Embryonic facial prominence (tissue), 1 donor: ENCODE measurements around the gene RFC3.
"Not testable (repeated sequence)": the region's sequence is repeated elsewhere in the genome, so short reads cannot be mapped to it uniquely, and the experiment has no call there.

ENCODE experiments used
- DNase-seq: peaks from one replicate; pipeline ENCODE4 v3.0.0-alpha.2; 2016; ENCODE audit errors: extremely low spot score

RFC3 gene, protein sequence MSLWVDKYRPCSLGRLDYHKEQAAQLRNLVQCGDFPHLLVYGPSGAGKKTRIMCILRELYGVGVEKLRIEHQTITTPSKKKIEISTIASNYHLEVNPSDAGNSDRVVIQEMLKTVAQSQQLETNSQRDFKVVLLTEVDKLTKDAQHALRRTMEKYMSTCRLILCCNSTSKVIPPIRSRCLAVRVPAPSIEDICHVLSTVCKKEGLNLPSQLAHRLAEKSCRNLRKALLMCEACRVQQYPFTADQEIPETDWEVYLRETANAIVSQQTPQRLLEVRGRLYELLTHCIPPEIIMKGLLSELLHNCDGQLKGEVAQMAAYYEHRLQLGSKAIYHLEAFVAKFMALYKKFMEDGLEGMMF

DNA sequence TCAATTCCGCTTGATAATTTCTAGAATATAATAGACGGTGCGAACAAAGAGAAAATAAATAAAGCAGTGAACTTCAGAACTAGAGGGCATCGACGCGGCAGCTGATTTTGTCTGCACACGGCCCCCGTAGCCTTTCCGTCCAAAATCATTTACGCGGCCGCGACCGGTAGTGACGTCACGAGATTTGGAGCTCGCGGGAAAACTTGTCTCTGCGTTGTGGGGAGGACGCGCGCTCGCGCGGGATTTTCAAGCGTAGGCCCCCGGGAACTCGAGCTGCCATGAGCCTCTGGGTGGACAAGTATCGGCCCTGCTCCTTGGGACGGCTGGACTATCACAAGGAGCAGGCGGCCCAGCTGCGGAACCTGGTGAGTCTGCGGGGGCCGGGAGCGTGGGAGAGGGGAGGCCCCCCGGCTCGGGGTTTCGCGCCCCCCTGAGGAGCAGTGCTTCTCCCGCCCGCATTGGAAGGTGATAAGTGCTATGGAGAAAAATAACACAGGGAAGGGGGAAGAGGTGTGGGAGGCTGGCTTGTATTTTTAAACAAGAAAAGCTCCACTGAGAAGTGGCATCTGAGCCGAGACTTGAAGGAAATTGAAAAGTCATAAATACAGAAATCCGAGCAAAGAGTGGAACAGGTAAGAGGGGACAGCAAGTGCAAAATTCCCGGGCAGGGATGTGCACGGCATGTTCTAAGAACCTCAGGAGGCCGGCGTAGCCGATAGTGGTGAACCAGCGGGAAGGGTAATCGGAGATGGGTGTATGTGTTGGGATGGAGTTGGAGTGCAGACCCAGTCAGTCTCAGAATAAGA is at the start of gene RFC3:
RFC3 (plus strand) TSS at position 249 of the 806 bp plus-strand sequence; CDS start at position 279, 30 bp downstream.
- peak; percentile 92 for DNase-seq

DNA sequence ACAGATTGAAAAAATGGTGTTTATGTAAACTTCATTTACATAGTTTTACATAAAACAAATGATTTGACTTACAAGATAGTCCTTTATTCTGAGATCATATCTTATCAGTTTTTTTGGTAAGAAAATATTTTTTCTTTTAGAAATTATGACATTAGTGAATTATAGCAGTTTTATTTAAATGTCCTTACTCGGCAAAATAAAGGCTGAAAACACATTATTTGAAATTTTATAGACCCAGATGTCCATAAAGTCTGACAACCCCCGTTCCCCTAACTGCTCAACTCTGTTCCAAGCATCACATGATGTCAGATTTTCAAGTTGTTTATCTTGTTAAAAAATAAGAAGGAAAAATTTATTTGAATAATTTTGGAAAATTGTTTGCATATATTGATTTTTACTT is 46.7 kb upstream of the RFC3 start:
- DNase-seq = no peak

DNA sequence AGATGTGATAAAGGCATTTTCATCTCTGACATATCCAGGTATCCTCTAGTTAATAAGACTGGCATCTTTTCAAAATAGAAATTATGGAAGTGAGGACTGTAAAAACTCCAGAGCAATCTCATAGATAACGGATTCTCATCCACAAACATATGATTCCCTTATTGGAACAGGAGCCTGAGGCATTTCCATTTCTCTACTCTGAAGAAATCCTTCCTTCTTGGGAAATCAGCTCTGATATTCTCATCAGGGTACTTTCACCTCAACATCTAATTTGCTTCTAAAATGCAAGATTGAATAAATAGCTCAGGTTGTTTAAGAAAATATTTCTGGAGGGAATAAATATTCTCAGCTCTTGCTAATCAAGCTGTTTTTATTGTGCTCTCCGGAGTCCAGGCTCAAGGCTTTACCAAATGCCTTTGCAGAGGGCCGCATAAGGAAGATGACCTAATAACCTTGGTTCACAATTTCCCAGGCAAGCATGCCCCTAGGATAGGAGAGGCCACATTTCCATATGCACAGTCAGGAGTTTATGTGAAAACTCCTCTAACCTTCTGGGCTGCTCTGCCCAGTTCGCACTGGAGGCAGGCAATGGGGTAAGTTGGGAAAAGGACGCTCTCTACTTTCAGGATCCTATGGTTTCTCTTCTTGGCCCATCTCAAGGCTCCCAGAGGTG is 44.0 kb upstream of the RFC3 start:
- no peak for DNase-seq

DNA sequence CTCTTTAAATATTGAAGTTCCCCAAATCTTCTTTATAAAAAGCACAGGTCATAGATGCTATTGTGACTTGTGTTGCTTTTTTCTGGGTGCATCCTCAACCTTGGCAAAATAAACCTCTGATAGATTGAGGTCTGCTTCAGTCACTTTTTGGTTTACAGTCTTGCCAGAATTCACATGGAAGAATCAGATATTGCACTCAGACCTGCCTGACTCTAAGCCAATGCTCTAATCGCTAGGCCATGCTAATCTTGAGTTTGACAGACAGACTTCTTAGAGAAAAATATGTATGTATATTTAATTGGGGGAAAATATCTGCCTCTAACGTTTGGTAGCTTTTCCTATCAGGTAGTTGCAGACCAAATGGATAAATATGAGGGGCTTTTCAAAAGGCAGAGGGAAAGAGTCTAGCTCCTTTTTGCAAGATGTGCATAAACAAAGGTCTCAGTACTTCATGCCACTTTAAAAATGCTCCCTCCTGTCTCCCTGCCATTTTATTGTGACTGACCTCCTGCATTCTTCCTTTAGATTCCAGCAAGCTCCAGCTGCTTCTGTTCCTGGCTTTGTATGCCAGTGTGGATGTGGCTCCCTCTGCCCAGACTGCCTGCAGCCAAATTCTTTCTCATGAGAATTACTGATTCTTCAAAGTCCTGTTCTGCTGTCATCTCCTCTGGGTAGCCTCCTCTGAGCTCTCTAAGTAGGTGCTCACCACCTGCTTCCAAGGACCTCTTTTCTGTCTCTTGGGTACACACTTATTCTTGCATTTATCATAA is 42.4 kb upstream of the RFC3 start:
- no peak for DNase-seq

DNA sequence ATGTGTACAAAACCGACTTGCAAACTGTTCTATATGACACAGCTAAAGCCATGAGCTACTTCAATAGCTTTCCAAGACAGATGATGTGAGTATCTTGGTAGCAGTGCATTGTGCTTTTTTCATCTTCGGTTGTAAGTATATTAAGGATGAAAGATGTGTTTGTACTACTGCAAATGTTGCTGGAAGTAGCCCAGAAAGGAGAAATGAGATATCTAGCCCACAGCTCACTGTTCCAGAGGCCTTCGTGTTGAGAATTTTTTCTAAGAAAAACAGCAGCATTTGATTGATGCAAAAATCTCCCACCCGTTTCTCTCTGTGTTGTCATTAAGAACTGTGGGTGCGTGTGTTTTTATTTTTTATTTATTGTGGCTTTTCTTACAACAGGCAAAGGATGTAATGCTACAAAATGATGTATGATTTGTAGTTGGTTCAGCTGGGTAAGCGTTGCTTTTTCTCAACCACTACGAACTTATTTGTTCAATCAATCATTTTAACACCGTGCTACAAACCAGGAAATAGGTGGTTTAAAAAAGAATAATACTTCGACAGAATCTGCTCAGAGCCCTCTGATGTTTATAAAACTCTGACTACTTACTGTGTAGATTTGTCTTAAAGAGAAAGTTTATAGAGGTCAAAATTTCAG is 41.6 kb upstream of the RFC3 start:
- DNase-seq = no peak

DNA sequence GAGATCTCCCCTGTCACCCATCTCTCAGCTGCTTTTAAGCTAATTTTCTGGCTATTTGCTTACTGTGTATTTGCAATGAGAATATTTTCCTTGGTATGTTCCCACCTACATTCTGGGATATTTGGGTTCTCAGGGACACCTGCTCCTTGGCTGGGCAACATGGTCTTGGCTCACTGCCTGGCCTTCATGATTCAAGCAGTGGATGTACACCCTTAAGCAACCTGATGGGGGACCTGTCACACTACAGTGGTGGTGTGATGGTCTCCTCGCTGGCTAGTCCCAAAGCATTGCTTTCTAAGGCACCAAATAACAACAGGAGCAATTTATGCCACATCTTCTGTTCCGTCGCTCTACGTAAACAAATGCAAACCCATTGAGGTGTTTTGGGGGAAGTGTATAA is 35.3 kb upstream of the RFC3 start:
- DNase-seq = no peak

DNA sequence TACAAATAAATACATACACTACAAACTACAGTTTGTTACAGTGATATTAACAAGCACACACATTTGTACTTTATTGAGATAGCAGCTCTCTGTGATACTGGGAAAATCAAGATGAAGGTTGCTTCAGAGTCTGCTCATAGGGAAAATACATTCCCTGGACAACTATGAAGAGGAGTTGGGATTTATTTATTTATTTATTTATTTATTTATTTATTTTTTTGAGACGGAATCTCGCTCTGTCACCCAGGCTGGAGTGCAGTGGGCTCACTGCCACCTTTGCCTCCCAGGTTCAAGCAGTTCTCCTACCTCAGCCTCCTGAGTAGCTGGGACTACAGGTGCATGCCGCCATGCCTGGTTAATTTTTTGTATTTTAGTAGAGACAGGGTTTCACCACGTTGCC is 34.7 kb upstream of the RFC3 start:
- DNase-seq = not testable (repeated sequence)

DNA sequence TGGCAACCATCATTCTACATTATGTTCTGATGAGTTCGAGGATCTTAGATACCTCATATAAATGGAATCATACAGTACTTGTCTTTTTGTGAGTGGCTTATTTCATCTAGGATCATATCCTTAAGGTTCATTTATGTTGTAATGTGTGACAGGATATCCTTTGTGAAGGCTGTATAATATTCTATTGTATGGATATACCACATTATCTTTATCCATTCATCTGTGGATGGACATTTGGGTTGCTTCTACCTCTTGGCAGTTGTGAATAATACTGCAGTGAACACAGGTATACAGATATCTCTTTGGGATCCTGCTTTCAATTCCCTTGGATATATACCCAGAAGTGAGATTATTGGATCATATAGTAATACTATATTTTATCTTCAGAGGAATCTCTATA is 33.2 kb upstream of the RFC3 start:
- no peak for DNase-seq

DNA sequence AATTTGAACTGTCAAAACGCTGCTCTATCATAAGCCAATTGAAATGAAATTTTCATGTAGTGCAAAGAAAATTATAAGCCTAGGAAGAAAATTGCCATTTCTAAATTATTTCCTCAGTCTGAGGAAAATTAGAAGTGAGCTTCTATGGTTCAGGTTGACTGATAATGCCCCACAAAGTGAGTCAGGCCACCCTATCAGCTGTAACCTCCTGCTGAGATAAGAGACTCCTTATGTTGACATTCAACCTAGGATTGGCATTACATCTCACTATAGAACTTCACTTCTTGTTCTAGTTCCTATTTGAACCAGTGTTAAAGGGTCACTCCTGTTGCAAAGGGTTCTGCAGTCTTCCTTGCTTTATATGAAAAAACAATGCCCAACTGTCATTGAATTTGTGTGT is 32.6 kb upstream of the RFC3 start:
- DNase-seq = no peak

DNA sequence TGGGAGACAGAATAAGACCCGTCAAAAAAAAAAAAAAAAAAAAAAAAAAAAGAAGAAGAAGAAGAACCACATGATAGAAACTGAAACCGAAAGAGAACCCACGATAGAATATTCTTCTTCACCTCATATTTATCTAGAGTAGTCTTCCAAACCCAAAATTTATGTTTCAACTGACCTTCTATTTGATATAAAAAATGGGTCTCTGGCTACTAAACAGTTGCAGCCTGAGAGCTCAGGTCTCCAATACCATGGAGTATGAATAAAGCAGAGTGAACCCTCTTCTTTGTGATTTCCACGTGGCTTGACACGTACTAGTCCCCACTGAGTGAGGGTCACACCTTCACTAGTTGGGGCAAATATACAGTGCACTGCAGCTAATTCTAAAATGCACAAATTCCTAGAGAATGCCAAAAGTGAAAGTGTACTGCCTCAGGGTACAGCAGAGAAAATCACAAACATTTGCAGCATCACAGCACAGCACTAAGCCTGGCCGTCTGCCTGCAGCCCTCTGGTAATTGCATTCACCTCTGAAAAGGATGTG is 30.8 kb upstream of the RFC3 start:
- DNase-seq = no peak

DNA sequence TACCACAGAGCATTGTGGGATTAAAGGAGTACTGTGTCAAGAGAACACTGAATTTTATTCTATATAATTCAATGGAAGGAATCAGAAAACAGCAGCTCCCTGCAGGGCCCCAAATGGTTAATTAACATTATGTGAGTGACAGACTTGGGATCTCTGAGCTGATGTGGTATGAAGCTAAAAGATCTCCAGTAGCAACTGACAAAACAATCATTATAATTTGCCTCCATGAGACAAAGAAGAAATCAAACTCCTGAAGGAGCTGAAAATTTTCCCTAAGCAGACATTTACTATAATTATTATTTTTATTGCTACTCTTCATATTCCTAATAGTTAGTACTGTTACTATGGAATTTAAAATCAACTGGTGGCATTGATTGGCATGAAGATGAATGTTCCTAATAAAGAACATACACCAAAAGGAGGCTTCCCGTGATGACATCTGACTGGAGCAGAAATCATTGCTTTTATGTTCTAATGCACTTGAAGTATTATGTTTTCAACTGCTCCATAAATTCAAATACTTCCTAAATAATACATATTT is 28.8 kb upstream of the RFC3 start:
- no peak for DNase-seq

DNA sequence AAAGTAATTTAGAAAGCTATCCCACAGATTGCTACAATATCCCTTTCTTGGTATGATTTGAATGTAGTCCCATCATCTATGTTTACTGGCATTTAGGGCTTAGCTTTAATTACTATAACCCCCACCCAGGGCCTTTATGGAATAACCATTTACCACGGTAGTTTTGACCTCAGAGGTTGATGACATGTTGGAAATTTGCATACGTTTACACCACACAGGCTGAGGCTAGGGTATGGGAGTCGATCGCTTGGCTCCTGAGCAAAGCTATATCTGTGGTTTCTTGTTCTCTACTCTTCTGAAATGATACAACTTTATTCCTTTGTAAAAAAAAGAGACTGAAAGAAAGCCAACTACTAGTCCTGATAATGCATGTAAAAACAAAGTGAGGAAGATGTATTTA is 28.2 kb upstream of the RFC3 start:
- DNase-seq = no peak

DNA sequence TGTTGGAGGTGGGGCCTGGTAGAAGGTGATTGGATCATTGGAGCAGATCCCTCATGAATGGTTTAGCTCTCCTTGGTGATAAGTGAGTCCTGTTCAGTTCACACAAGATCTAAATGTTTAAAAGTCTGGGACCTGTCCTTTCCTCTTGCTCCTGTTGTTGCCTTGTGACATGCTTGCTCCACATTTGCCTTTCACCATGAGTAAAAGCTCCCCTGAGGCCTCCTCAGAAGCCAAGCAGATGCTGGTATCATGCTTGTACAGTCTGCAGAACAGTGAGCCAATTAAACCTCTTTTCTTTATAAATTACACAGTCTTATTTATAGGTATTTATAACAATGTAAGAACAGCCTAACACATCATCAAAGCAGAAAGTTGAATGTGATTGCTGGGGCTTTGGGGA is 24.2 kb upstream of the RFC3 start:
- no peak for DNase-seq

DNA sequence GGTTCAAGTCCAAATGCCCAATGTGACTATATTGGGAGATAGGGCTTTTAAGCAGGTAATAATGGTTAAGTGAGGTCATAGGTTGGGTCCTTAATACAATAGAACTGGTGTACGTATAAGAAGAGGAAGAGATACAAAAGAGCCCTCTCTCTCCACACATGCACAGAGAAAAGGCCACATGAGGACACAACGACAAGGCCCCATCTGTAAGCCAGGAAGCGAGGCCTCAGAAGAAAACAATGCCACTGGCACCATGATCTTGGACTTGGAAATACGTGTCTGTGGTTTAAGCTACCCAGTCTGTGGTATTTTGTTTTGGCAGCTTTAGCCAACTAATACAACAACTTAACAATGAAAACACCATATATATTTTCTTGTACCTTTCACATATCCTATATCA is 23.4 kb upstream of the RFC3 start:
- DNase-seq = no peak

DNA sequence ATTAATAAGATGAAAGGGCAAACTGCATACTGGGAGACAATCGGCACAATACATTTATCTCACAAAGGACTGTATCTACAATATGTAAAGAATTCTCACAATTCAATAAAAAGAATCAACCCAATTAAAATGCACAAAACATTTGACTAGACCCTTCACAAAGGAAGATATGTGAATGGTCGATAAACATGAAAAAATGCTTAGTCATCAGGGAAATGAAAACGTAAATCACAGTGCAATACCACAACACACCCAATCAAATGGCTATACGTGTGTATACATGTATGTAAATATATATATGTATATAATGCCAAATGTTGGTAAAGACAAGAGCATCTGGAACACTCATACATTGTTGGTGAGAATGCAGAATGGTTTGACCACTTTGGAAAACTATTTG is 21.9 kb upstream of the RFC3 start:
- no peak for DNase-seq

DNA sequence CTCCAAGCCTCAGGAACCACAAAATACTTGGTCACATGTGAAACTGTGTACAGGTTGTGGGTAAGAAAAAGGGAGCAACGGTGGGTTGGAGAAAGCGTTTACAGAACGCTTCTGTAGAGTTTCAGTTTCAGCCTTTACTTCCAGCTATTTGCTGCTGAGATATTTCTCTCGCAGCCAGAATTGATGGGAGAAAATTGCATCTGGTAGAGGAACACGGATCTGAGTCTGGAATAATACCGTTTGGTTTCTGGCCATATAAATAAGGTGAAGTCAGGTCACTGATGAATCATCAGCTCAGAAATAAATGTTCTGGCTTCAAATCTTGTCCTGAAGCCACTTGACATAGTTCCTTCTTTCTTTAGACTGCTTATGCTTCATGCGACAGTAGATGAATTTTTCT is 20.3 kb upstream of the RFC3 start:
- DNase-seq = no peak

DNA sequence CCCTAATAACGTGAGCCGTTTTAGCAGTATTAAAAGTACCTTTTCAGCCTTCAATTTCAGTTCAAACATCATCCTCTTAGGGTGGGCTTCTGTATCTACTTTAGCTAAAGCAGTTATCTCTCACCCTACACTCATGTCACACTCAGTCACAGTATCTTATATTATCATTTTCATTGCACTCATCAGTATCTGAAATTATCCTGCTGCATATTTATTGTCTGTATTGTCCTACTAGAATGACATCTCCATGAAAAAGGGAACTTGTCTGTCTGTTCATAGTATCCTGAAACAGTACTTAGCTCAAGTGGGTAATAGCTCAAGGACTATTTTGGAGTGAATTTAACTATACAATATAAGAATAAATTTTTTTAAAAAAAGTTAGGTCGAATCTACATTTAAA is 19.9 kb upstream of the RFC3 start:
- DNase-seq = no peak

DNA sequence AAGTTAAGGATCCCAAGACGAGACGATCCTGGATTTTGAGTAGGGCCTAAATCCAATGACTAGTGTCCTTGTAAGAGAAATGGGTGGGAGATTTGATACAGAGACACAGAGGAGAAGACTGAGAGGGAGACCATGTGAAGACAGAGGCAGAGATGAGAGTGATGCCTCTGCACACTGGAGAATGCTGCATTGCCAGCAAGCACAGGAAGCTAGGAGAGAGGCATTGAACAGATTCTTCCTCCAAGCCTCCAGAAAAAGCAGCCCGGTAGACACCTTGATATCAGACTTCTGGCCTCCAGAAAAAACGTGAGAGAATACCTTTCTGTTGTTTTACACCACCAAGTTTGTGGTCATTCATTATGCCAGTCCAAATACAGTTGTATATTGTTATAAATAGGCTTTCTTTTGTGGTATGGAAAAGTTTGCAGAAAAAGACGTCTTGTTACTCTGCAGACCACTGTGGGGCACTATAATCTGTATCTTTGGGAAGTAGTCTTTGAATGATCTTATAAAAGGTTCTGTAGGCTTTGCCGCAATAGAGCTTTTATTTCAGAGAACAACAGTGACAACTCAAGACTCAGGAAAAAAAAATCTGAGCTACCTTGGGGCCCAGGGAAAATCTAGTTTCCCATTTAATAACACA is 17.9 kb upstream of the RFC3 start:
- peak; percentile 67 for DNase-seq

DNA sequence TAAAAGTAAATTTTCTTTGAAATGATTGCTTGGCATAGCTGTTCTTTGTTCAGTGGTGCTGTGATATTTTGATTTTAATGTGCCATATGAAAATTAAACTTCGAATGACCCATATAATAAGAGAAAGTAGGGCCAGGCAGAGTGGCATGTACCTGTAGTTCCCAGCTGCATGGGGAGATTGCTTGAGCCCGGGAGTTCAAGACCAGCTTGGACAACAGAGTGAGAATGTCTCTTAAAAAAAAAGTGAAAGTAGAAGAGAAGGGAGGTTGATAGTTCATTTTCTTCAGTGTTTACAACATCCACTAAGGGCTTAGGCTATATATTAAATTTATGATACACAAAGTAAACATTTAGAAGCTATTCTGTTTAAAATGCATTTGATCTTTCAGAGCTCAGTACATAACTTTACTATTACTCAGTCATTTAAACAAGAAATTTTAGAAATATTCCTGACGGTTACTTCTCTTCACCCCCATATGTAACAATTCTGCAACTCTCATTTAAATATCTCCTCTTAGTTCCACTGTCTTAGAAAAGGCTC is 17.2 kb upstream of the RFC3 start:
- DNase-seq = no peak
